HEK293 (cell line): Measurements from ENCODE around the gene FYCO1.

Experiments used
- SCRT2 ChIP-seq: fragments of 450-650 bp; formaldehyde crosslinking; IDR thresholded peaks from 2 replicates; pipeline ENCODE4 v1.5.1; 2016; ENCODE audit warnings: missing biosample characterization, missing genetic modification characterization
- TF ChIP-seq, protein P1 (sequence below): fragments of 450-650 bp; formaldehyde crosslinking; IDR thresholded peaks from 2 replicates; pipeline ENCODE4 v1.5.1; 2016; ENCODE audit warnings: missing biosample characterization, missing genetic modification characterization
- TF ChIP-seq, protein P2 (sequence below): fragments of 450-650 bp; formaldehyde crosslinking; IDR thresholded peaks from 2 replicates; pipeline ENCODE4 v1.5.1; 2016; ENCODE audit warnings: missing biosample characterization, missing genetic modification characterization
- TF ChIP-seq, protein P3 (sequence below): fragments of 450-650 bp; IDR thresholded peaks from 2 replicates; pipeline ENCODE4 v1.5.1; 2018; ENCODE audit warnings: missing biosample characterization, missing genetic modification characterization

DNA sequence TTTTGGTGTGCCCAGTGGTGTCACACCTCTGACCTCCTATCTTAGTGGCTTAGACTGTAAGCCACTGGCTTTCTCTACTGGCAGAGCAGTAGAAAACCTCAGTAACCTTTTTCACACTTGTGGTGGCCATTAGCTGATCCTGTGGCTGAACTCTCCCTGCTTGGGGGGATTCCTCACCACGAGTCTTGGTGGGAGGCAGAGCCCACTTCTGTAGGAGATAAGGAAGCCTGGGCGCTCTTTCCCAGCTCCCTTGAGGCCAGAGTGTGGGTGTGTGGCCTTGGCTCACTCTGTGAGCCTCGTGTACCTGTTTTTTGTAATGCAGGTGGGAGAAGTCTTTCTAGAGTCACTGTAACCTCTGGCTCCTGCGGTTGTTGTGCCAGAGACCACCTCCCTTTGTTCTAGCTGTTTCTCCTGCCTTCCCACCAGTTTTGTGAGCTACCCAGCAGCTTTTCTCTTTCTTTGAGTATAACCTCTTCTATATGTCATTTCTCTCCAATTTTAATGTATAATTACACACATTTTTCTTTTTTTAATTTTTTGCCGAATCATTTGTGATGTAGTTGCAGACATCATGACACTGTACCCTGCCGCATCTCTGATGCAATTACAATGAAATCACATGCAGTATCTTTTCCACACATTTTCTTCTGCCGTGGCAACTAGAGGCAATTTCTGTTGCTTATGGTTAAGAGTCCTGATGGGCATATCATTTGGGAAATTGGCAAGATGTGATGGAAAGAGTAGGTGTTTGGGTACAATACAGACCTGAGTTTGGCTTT lies 17.9 kb upstream of the FYCO1 start:
- TF ChIP-seq, protein P1, sequence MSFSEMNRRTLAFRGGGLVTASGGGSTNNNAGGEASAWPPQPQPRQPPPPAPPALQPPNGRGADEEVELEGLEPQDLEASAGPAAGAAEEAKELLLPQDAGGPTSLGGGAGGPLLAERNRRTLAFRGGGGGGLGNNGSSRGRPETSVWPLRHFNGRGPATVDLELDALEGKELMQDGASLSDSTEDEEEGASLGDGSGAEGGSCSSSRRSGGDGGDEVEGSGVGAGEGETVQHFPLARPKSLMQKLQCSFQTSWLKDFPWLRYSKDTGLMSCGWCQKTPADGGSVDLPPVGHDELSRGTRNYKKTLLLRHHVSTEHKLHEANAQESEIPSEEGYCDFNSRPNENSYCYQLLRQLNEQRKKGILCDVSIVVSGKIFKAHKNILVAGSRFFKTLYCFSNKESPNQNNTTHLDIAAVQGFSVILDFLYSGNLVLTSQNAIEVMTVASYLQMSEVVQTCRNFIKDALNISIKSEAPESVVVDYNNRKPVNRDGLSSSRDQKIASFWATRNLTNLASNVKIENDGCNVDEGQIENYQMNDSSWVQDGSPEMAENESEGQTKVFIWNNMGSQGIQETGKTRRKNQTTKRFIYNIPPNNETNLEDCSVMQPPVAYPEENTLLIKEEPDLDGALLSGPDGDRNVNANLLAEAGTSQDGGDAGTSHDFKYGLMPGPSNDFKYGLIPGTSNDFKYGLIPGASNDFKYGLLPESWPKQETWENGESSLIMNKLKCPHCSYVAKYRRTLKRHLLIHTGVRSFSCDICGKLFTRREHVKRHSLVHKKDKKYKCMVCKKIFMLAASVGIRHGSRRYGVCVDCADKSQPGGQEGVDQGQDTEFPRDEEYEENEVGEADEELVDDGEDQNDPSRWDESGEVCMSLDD (tag by site-specific recombination): no peak
- TF ChIP-seq, protein P2, sequence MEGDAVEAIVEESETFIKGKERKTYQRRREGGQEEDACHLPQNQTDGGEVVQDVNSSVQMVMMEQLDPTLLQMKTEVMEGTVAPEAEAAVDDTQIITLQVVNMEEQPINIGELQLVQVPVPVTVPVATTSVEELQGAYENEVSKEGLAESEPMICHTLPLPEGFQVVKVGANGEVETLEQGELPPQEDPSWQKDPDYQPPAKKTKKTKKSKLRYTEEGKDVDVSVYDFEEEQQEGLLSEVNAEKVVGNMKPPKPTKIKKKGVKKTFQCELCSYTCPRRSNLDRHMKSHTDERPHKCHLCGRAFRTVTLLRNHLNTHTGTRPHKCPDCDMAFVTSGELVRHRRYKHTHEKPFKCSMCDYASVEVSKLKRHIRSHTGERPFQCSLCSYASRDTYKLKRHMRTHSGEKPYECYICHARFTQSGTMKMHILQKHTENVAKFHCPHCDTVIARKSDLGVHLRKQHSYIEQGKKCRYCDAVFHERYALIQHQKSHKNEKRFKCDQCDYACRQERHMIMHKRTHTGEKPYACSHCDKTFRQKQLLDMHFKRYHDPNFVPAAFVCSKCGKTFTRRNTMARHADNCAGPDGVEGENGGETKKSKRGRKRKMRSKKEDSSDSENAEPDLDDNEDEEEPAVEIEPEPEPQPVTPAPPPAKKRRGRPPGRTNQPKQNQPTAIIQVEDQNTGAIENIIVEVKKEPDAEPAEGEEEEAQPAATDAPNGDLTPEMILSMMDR: no peak
- TF ChIP-seq, protein P3, sequence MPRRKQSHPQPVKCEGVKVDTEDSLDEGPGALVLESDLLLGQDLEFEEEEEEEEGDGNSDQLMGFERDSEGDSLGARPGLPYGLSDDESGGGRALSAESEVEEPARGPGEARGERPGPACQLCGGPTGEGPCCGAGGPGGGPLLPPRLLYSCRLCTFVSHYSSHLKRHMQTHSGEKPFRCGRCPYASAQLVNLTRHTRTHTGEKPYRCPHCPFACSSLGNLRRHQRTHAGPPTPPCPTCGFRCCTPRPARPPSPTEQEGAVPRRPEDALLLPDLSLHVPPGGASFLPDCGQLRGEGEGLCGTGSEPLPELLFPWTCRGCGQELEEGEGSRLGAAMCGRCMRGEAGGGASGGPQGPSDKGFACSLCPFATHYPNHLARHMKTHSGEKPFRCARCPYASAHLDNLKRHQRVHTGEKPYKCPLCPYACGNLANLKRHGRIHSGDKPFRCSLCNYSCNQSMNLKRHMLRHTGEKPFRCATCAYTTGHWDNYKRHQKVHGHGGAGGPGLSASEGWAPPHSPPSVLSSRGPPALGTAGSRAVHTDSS: no peak
- TF ChIP-seq SCRT2 (tag by site-specific recombination): no peak
